Activated T-cell treated with anti-CD3 and anti-CD28 coated beads, Interleukin-2, amount 50 U/mL, for 4 hours (primary cell): ENCODE results near the gene SLC39A3. TPM values are rescaled to one million over a fixed set of nuclear protein-coding genes. Genes with fewer than 3 reads are reported as not detected.
A peak's percentile ranks its signal among the peaks of the same experiment; 100 is the strongest.

ENCODE experiments used
- ATAC-seq, 2 donors: fragments of 200-7000 bp; cut with Tn5 transposase; one replicate each; pipeline ENCODE4 v1.10.0; 2021
- DNase-seq: peaks from one replicate; pipeline ENCODE4 v3.0.0-alpha.2; 2020
- H3K27me3 Mint-ChIP-seq: one replicate; pipeline ENCODE4 v1.8.0; 2021; ENCODE audit warnings: low read depth, mixed read lengths
- H3K36me3 Mint-ChIP-seq: one replicate; pipeline ENCODE4 v1.8.0; 2022; ENCODE audit warnings: mixed read lengths; ENCODE audit not compliant: insufficient read depth
- H3K4me1 Mint-ChIP-seq: one replicate; pipeline ENCODE4 v1.8.0; 2021; ENCODE audit warnings: low read depth, mixed read lengths
- H3K4me3 Mint-ChIP-seq: one replicate; pipeline ENCODE4 v1.8.0; 2021; ENCODE audit warnings: mild to moderate bottlenecking, moderate library complexity, mixed read lengths
- H3K9me3 Mint-ChIP-seq: one replicate; pipeline ENCODE4 v1.8.0; 2021; ENCODE audit warnings: mixed read lengths
- total RNA-seq, 3 donors: library from RNA; stranded (reverse); gene quantifications; one replicate each; pipeline ENCODE4 v1.2.1, GENCODE V29; 2021

The SLC39A3 gene, protein sequence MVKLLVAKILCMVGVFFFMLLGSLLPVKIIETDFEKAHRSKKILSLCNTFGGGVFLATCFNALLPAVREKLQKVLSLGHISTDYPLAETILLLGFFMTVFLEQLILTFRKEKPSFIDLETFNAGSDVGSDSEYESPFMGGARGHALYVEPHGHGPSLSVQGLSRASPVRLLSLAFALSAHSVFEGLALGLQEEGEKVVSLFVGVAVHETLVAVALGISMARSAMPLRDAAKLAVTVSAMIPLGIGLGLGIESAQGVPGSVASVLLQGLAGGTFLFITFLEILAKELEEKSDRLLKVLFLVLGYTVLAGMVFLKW
- 10 to 100 TPM; 53.6 to 60.5 (median 56.6) TPM for total RNA-seq

DNA sequence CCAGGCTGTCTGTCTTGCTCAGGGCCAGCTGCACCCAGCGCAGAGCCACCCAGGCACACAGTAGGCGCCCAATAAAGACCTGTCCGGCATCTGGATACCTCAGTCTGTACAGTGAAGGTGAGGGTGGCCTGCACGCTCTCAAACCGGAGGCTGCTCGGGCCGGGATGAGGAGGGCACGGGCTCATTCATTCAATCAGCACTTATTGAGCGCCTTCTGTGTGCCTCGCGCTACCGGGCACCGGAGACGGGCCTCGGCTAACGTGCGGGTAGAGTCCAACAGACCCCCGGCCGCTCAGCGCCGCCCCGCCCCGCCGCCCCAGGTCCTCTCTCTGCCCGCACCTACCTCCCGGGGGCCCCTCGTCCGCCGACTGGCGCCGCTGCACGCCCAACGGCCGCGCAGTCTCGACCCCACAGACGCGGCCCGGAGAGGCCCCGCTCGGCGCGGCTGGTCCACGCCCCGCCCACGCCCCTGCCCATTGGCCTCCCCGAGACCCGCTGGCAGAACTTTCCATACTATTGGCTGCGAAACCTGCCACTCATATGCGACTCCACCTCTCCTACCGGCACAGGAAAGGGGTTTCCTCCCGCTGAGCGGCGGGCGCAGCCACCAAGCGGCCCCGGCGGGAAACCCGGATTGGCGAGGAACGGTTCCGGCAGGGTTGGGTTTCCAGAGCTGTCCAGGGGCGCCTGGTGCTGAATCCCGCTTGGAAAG, at the start of gene SLC39A3:
Gene SLC39A3, minus strand, starts transcription at position 416 of the 712 bp plus-strand sequence. CDS start 2,760 bp downstream, outside the sequence.
- ATAC-seq: peak; percentile 99 to 100
- Mint-ChIP-seq H3K36me3 (peaks cover 19% of the 10 kb centered on the region), H3K27me3 (peaks cover 13% of the 10 kb centered on the region)

DNA sequence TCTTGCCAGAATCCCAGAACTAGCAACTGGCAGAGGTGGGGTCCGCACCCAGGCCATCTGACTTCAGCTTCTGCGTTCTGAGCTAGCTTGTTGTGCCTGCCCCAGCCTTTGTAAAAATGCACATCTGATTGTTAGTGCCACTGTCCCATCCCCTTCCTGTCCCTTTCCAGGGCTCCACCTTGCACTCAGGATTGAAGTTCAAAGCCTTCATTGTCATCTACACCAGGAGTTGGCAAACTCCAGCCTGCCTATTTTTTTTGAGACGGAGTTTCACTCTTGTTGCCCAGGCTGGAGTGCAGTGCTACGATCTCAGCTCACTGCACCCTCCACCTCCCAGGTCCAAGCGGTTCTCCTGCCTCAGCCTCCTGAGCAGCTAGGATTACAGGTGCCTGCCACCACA, 48.4 kb upstream of the SLC39A3 start:
- peaks cover 9% of the 10 kb centered on the region for H3K36me3 Mint-ChIP-seq
- H3K27me3 Mint-ChIP-seq: no peaks in the 10 kb centered on the region
- no peak overlapping the region for H3K4me3 Mint-ChIP-seq
- DNase-seq (no peak), ATAC-seq (no peak)
- H3K4me1 Mint-ChIP-seq: peaks cover 22% of the 10 kb centered on the region
- no peaks in the 10 kb centered on the region for H3K9me3 Mint-ChIP-seq

More for the DNA sequence above, at the start of gene SLC39A3:
- peak; percentile 99 for DNase-seq
- peaks cover 17% of the 10 kb centered on the region for H3K4me1 Mint-ChIP-seq
- H3K9me3 Mint-ChIP-seq: no peaks in the 10 kb centered on the region
- peak within 1 kb of the TSS; percentile 90 for H3K4me3 Mint-ChIP-seq

DNA sequence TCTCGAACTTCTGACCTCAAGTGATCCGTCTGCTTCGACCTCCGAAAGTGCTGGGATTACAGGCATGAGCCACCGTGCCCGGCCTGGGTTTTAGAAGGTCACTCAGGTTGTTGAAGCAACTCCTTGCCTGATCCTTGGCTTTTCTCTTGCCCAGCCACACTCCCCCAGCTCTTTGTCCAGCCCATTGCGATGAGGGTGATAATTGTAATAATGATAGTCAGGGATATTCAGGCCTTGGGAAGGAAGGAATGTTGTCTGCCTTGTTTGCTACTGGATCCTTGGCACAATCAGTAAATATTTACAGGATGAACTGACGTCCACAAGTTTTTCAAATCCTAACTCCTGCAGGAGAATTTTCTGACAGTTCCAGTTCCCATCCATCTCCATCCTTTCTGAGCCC, 47.3 kb upstream of the SLC39A3 start:
- peaks cover 5% of the 10 kb centered on the region for H3K36me3 Mint-ChIP-seq
- H3K27me3 Mint-ChIP-seq: no peaks in the 10 kb centered on the region
- no peak for DNase-seq
- H3K4me1 Mint-ChIP-seq: peaks cover 27% of the 10 kb centered on the region
- ATAC-seq: no peak
- H3K9me3 Mint-ChIP-seq: no peaks in the 10 kb centered on the region
- peak overlapping the region; percentile 92 for H3K4me3 Mint-ChIP-seq

DNA sequence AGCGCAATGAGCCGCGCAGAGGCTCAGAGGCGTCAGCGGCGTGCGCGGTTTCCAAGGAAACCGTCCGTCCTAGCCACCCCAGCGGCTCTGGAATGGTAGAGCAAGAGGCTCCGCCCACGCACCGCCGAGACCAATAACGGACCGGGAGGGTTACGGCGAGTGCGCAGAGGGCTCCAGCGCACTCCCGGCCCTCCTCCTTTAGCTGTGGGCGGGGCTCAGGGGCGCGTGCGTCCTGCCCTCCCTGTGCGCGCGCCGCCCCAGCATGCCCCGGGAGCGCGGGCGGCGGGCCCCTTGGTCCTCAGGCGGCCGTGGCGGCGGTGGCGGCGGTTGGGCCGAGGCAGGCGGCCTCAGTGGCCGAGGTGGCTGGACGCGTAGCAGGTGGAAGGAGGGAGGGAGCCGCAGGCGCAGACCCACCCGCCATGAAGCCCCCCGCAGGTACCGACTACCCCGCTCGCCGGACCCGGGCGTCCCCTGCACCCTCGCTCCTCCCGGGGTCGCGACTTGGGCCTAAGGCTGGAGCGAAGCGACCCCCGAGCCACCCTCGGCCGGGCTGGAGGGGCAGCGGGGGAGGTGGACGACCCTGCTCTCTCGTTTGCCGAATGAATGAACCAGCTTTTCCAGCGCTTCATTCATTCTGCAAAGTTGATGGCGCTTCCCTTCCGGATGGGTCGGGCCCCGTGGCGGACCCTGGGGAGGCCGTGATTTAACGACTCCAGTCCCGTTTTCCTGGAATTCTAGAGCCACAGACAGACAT, 45.6 kb upstream of the SLC39A3 start, which contains the start of gene THOP1:
Gene THOP1, plus strand, starts transcription at position 260 of the 754 bp plus-strand sequence. Its CDS starts 160 bp downstream, at position 420.
- Mint-ChIP-seq H3K4me3 (peak within 1 kb of the TSS; percentile 92), H3K36me3 (peaks cover 2% of the 10 kb centered on the region), H3K27me3 (no peaks in the 10 kb centered on the region), H3K9me3 (no peaks in the 10 kb centered on the region), H3K4me1 (peaks cover 44% of the 10 kb centered on the region)
- ATAC-seq (peak; percentile 83 to 89), DNase-seq (peak; percentile 99)

DNA sequence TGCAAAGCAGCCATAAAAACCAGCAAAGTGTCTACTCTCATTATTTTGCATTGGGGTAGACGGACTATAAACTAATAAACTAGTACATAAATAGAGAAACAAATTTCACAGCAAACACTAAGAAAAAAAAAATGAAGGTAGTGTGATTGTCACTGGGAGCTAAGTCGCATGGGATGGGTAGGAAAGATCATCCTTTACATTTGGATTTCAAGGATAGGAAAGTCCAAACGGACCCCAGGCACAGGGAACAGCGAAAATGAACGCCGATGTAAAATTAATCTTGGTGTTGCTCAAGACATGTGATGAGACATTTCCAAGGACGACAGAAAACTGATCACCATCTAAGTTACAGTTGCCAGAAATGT, 43.9 kb upstream of the SLC39A3 start:
- ATAC-seq (no peak), DNase-seq (no peak)
- Mint-ChIP-seq H3K36me3 (peaks cover 7% of the 10 kb centered on the region), H3K4me3 (peak overlapping the region; percentile 91), H3K9me3 (no peaks in the 10 kb centered on the region), H3K27me3 (no peaks in the 10 kb centered on the region), H3K4me1 (peaks cover 48% of the 10 kb centered on the region)

DNA sequence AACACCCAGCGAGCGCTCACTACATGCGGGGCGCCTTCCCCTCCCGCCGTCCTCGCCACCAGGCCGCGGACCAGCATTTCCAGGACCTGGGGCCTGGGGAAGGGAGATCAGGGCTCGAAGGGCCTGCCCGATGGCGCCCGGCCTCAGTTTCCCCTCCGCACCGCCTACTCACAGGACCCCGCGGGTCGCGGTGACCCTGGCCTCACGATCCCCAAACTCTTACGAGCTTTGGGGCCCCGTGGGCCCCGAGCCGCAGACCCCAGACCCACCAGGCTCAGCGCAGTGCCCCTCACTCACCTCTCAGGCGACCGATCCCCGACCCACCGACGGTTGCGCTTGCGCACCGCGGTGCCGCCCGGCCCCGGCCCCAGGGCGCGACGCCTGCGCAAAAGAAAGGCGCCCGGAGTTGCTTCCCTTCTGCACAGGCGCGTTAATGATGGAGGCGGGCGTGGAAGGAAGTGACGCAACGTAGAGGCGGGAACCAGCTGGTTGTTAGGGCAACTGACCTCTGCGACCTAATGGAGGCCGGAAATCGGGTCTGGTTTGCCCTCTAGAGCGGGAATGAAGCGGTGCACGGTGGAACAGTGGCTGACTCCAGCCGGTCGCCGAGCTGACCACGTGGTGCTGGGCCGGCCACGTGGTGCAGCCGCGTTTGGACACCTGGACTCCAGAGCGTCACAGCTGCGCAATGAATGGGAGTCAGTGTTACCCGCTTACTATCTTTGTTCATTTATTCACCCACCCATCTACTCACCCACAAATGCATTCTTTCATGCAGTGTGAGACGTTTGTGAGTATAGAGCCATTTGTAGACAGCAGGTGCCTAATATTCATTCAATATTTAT, 43.3 kb upstream of the SLC39A3 start, which contains the start of gene SGTA:
Gene SGTA, minus strand, starts transcription at position 338 of the 845 bp plus-strand sequence. CDS start 14,205 bp downstream, outside the sequence.
- no peaks in the 10 kb centered on the region for H3K9me3 Mint-ChIP-seq
- H3K4me3 Mint-ChIP-seq: peak within 1 kb of the TSS; percentile 91
- peaks cover 48% of the 10 kb centered on the region for H3K4me1 Mint-ChIP-seq
- H3K36me3 Mint-ChIP-seq: peaks cover 9% of the 10 kb centered on the region
- no peaks in the 10 kb centered on the region for H3K27me3 Mint-ChIP-seq
- DNase-seq: peak; percentile 95
- ATAC-seq: peak; percentile 75 to 78

DNA sequence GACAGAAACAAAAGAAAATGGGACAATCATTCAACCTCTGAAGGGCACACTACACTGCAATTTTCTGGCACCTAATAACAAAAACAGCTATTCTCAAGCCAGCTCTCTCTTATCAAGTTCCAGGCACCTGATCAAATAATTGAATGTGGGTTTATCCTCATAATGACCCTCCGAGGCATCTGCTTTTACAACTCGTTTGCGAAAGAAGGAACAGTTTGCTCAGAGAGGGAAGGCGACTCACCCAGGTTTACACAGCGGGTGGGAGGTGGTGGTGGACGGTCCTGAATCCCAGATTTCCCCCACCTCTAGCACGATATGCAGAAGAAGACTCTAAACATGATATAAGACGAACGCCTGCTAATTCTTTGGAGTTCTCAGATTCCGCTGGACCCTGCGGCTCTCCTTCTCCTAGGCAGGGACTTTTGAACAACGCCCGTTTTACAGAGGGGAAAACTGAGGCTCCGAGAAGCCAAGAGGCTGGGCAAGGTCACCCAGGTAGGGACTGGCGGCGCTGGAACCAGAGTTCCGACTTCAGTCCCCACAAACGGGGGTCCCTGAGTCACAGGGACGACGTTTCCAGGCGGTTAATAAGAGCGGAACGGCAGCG, 42.6 kb upstream of the SLC39A3 start:
- no peak for ATAC-seq
- DNase-seq: no peak
- no peaks in the 10 kb centered on the region for H3K9me3 Mint-ChIP-seq
- H3K27me3 Mint-ChIP-seq: no peaks in the 10 kb centered on the region
- peak overlapping the region; percentile 91 for H3K4me3 Mint-ChIP-seq
- H3K36me3 Mint-ChIP-seq: peaks cover 9% of the 10 kb centered on the region
- H3K4me1 Mint-ChIP-seq: peaks cover 46% of the 10 kb centered on the region

DNA sequence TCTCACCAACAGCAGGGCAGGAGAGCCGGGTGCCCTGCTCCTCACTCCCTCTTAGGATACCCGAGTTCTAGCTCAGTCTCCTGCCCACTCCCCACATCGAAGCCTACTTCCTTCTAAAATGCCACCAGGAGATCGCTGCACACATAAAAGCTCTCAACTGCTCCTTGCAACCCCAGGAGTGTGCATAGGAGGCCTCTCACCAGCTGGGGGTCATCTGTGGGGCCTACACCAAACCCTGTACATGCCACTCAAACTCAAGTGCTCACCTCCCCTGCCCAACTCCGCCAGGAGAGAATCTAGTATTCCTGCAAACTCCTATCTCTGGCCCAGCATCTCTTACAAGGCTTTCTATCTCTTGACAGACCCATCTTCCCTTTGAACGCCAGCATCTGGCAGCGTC, 40.5 kb upstream of the SLC39A3 start:
- Mint-ChIP-seq H3K27me3 (no peaks in the 10 kb centered on the region), H3K4me1 (peaks cover 50% of the 10 kb centered on the region), H3K4me3 (no peak overlapping the region), H3K9me3 (no peaks in the 10 kb centered on the region), H3K36me3 (peaks cover 9% of the 10 kb centered on the region)
- DNase-seq (no peak), ATAC-seq (no peak)

DNA sequence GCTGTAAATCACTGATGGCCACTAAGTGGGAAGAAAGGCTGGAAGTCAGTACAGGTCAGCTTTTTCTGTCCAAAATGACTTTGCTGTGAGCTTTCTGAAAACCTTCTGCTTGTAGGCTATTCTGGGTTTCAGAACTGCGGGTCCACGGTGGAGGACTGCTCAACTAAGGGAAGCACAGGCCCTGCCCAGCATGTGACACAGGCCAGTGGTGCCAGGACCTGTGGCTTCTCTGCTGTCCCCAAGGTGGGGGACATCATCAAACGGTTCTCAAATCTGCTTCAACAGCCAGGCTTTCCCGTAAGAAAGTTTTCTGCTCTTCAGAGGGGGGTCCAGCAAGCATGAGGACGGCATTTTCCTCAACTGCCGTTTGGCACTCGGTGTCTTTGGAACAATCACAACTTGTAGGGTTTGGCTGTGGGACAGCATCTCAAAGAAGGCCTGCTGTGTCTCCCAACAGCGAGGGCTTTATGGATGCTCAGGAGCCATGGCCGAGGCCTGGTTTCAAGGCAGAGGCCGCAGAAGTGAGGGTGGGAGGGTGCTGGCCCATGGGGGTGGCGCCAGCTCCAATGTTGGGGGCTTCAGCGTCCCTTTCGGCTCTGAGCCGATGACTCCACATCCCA, 39.4 kb upstream of the SLC39A3 start:
- peaks cover 9% of the 10 kb centered on the region for H3K36me3 Mint-ChIP-seq
- no peaks in the 10 kb centered on the region for H3K27me3 Mint-ChIP-seq
- H3K4me3 Mint-ChIP-seq: no peak overlapping the region
- no peak for ATAC-seq
- DNase-seq: no peak
- H3K9me3 Mint-ChIP-seq: no peaks in the 10 kb centered on the region
- H3K4me1 Mint-ChIP-seq: peaks cover 58% of the 10 kb centered on the region

DNA sequence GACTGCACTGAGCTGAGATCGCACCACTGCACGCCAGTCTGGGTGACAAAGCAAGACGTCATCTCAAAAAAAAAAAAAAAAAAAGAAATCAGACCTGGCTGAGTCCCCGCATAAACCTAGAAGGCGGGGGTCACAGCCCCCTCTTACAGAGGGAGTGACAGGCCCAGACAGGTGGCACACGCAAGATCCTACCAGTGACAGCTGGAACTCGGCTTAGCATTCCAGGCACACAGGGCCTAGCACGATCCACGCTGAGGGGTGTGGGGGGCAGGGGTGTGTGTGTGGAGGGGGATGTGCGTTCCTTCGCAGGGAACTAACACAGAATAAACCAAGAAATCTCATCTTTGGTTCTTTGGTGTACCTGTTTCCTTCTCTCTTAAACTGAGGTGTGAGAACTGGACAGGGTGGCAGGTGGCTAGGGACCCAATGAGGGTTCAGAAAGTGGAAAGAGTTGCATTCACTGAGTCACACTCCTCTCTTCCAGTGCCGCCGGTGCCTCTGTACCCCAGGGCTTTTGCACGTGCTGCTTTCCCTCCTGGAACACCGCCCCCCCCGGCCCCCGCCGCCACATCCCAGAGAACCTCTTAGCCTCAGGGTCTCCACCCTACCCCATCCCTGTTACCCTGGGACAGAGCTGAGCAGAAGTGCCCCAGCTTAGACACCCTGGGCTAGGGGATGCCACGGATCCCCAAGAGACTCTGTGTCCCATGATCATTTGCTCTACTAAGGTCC, 38.3 kb upstream of the SLC39A3 start:
- H3K9me3 Mint-ChIP-seq: no peaks in the 10 kb centered on the region
- ATAC-seq (no peak), DNase-seq (no peak)
- H3K27me3 Mint-ChIP-seq: no peaks in the 10 kb centered on the region
- no peak overlapping the region for H3K4me3 Mint-ChIP-seq
- peaks cover 54% of the 10 kb centered on the region for H3K4me1 Mint-ChIP-seq
- H3K36me3 Mint-ChIP-seq: peaks cover 9% of the 10 kb centered on the region

DNA sequence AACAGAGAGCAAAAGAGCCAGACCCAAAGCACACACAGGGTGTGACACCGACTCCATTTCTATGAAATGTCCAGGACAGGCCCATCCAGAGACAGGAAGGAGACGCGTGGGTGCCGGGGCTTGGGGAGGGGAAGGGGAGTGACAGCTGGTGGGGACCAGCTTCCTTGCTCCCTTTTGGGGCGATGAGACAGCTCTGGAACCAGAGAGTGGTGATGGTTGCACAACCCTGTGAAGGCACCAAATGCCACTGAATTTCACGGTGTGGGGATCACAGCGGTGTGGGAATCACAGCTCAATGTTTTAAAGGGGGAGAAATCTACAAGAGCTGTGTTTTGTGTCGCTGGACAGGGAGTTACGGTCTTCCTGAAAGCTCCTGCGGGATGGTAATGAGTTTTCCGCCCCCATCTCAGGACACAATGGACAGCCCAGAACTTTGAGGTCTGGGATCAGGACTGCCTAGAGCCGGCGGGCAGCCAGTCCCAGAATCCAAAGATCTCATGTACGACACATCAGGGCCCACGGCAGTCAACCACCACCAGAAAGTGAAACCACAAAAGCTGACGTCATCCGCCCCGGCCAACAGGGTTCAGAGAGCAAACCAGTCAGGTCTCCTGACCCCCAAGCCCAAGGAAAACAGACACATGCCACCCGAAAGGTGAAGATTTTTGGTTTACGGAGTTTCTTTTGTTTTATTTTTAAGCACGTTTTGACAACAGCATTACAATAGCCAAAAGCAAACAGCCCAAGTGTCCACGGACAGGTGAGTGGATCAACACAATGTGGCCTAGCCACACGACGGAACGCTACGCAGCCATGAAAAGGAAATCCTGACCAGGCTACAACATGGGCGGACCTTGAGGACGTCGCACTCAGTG, 36.0 kb upstream of the SLC39A3 start:
- Mint-ChIP-seq H3K4me3 (peak overlapping the region; percentile 76), H3K9me3 (no peaks in the 10 kb centered on the region), H3K4me1 (peaks cover 42% of the 10 kb centered on the region), H3K36me3 (peaks cover 9% of the 10 kb centered on the region), H3K27me3 (no peaks in the 10 kb centered on the region)
- DNase-seq (peak; percentile 70), ATAC-seq (peak; percentile 80 to 82)
